ENCODE results near the gene SOWAHB. TPM values are rescaled to one million over a fixed set of nuclear protein-coding genes. Genes with fewer than 3 reads are reported as not detected.

The SOWAHB gene
- polyA plus RNA-seq, 1 donor from 2014 or later = not detected

GRCh38 chr4:76902233-76902890, 4.4 kb upstream of the SOWAHB start:
- Histone ChIP-seq H3K9me3 (ENCODE audit: low read length) (no peaks in the 10 kb centered on the region), H2AFZ (ENCODE audit: low read depth, low read length) (no peak overlapping the region), H3K9ac (ENCODE audit: low read length) (no peak overlapping the region), H3K79me2 (replicated peaks; ENCODE audit: insufficient read depth, low read length) (no peaks in the 10 kb centered on the region), H3K27ac (ENCODE audit: low read length) (no peak overlapping the region), H3K9me2 (ENCODE audit: insufficient read depth, low read length) (no peaks in the 10 kb centered on the region), H3K27me3 (ENCODE audit: insufficient read depth, low read depth, low read length) (peaks cover 26% of the 10 kb centered on the region), H4K20me1 (ENCODE audit: insufficient read depth) (no peaks in the 10 kb centered on the region), H3F3A (ENCODE audit: insufficient read depth, low read length, poor library complexity, severe bottlenecking) (no peaks in the 10 kb centered on the region), H3K4me2 (ENCODE audit: low read length) (no peak overlapping the region), H3K4me3 (ENCODE audit: low read length) (no peak overlapping the region), H3K36me3 (ENCODE audit: insufficient read depth, low read length) (no peaks in the 10 kb centered on the region)
- no peak for TF ChIP-seq SMC3 (conservative IDR thresholded peaks at IDR 0.05; ENCODE audit: poor library complexity)
- no peak for TF ChIP-seq CTCF (IDR thresholded peaks at IDR 0.05; ENCODE audit: poor library complexity, severe bottlenecking)
- TF ChIP-seq POLR2AphosphoS5 (IDR thresholded peaks at IDR 0.05) = no peak
- no peak for TF ChIP-seq REST (IDR thresholded peaks at IDR 0.05; ENCODE audit: borderline replicate concordance)
- no peak for TF ChIP-seq MXI1 (conservative IDR thresholded peaks at IDR 0.05; ENCODE audit: poor library complexity, severe bottlenecking)
- no peak for TF ChIP-seq RAD21 (conservative IDR thresholded peaks at IDR 0.05)
- no peak for TF ChIP-seq EP300 (conservative IDR thresholded peaks at IDR 0.05; ENCODE audit: poor library complexity, severe bottlenecking)
- TF ChIP-seq EZH2 (IDR thresholded peaks at IDR 0.05; ENCODE audit: borderline replicate concordance, insufficient read depth, low read length, poor library complexity, severe bottlenecking) = no peak

DNA sequence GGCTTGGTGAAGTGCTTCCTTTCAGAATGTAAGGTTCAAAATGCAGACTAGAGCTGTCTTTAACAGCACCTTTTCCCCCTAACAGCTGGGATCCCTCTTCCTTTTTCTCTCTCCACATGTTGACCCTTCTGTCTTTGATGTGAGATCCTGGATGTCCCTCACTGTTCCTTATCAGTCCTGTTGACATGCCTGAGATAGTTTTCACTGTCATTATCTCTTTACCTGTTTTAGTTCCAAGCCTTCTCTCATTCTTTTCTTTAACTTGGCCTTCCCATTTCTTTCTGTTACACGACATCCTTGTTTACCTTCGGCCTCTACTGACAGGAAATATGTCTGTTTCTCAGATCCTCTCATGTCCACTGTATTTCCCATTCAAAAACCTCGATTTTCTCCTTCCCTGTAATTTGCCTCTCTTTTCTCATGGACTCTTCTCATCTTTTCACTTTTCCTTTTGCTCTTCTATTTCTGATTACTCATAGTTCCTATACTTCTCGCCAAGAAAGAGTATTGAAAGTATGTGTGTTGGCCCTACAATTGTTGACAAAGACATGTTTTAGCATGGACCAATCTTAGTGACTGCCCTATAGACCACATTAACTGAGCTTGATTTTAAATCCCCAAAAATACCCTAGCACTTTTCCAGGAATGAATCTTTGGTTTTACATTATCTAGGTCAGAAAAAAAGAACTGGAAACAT, 1.2 kb upstream of the SOWAHB start:
- Histone ChIP-seq H2AFZ (ENCODE audit: low read depth, low read length) (no peak overlapping the region), H3K27ac (ENCODE audit: low read length) (no peak overlapping the region), H3K9ac (ENCODE audit: low read length) (no peak overlapping the region), H4K20me1 (ENCODE audit: insufficient read depth) (no peaks in the 10 kb centered on the region), H3K36me3 (ENCODE audit: insufficient read depth, low read length) (no peaks in the 10 kb centered on the region), H3K79me2 (replicated peaks; ENCODE audit: insufficient read depth, low read length) (no peaks in the 10 kb centered on the region), H3K4me3 (ENCODE audit: low read length) (no peak overlapping the region), H3K9me3 (ENCODE audit: low read length) (no peaks in the 10 kb centered on the region), H3K9me2 (ENCODE audit: insufficient read depth, low read length) (peaks cover under 1% of the 10 kb centered on the region), H3K27me3 (ENCODE audit: insufficient read depth, low read depth, low read length) (peaks cover 54% of the 10 kb centered on the region), H3F3A (ENCODE audit: insufficient read depth, low read length, poor library complexity, severe bottlenecking) (no peaks in the 10 kb centered on the region), H3K4me2 (ENCODE audit: low read length) (no peak overlapping the region)
- TF ChIP-seq POLR2AphosphoS5 (IDR thresholded peaks at IDR 0.05) = no peak
- no peak for TF ChIP-seq REST (IDR thresholded peaks at IDR 0.05; ENCODE audit: borderline replicate concordance)
- TF ChIP-seq EP300 (conservative IDR thresholded peaks at IDR 0.05; ENCODE audit: poor library complexity, severe bottlenecking) = no peak
